Neural cell (in vitro differentiated cells): ENCODE measurements around the gene EPC2. TPM values are rescaled to one million over a fixed set of nuclear protein-coding genes. Genes with fewer than 3 reads are reported as not detected.

Experiments
- H2AFZ ChIP-seq: fragments of 200-600, 300-800 bp; sonication (generic), shearing (Covaris generic); 2 replicates; pipeline ENCODE4 v1.6.0; 2014; ENCODE audit warnings: low read depth, mild to moderate bottlenecking, antibody characterized with exemption, low read length, moderate library complexity
- H3F3A ChIP-seq: fragments of 200-600 bp; shearing (Covaris generic); 2 replicates; pipeline ENCODE4 v1.6.1; 2016; ENCODE audit warnings: mild to moderate bottlenecking, moderate library complexity, mixed read lengths, antibody characterized with exemption, low read length; ENCODE audit not compliant: insufficient read depth, poor library complexity, severe bottlenecking
- H3K27ac ChIP-seq: fragments of 200-600, 300-800 bp; sonication (generic), shearing (Covaris generic); 2 replicates; pipeline ENCODE4 v1.5.1; 2014; ENCODE audit warnings: mild to moderate bottlenecking, low read length, moderate library complexity
- H3K27me3 ChIP-seq: fragments of 300-800, 200-600 bp; sonication (generic), shearing (Covaris generic); 2 replicates; pipeline ENCODE4 v1.6.0; 2014; ENCODE audit warnings: mild to moderate bottlenecking, low read depth, low read length, moderate library complexity; ENCODE audit not compliant: insufficient read depth
- H3K36me3 ChIP-seq: fragments of 300-800, 200-600 bp; sonication (generic), shearing (Covaris generic); 2 replicates; pipeline ENCODE4 v1.5.1; 2014; ENCODE audit warnings: mild to moderate bottlenecking, antibody characterized with exemption, low read length, moderate library complexity; ENCODE audit not compliant: insufficient read depth
- H3K4me2 ChIP-seq: fragments of 300-800, 200-600 bp; sonication (generic), shearing (Covaris generic); 2 replicates; pipeline ENCODE4 v1.6.0; 2014; ENCODE audit warnings: mild to moderate bottlenecking, low read length
- H3K4me3 ChIP-seq: fragments of 300-800, 200-600 bp; sonication (generic), shearing (Covaris generic); 2 replicates; pipeline ENCODE4 v1.5.1; 2014; ENCODE audit warnings: mild to moderate bottlenecking, low read length, moderate library complexity
- H3K79me2 ChIP-seq: fragments of 200-600 bp; shearing (Covaris generic); replicated peaks from 2 replicates; pipeline ENCODE4 v1.6.0; 2014; ENCODE audit warnings: mild to moderate bottlenecking, low read length, moderate library complexity; ENCODE audit not compliant: insufficient read depth
- H3K9ac ChIP-seq: fragments of 300-800, 200-600 bp; sonication (generic), shearing (Covaris generic); 2 replicates; pipeline ENCODE4 v1.6.1; 2016; ENCODE audit warnings: mild to moderate bottlenecking, low read length, mixed read lengths
- H3K9me2 ChIP-seq: fragments of 200-600 bp; shearing (Covaris generic); 2 replicates; pipeline ENCODE4 v1.6.1; 2016; ENCODE audit warnings: mild to moderate bottlenecking, low read length, mixed read lengths; ENCODE audit not compliant: insufficient read depth
- H3K9me3 ChIP-seq: fragments of 200-600, 300-800 bp; sonication (generic), shearing (Covaris generic); 2 replicates; pipeline ENCODE4 v1.6.1; 2016; ENCODE audit warnings: mild to moderate bottlenecking, mixed run types, low read length, moderate library complexity, mixed read lengths
- H4K20me1 ChIP-seq: fragments of 200-600 bp; shearing (Covaris generic); 2 replicates; pipeline ENCODE4 v1.6.1; 2016; ENCODE audit warnings: mild to moderate bottlenecking, mixed run types; ENCODE audit not compliant: insufficient read depth
- CTCF ChIP-seq: fragments of 450-650 bp; IDR thresholded peaks from 2 replicates; pipeline ENCODE4 v1.5.1; 2014; ENCODE audit warnings: antibody characterized with exemption, mild to moderate bottlenecking, moderate library complexity; ENCODE audit not compliant: poor library complexity, severe bottlenecking
- EP300 ChIP-seq: fragments of 450-650 bp; conservative IDR thresholded peaks from 2 replicates; pipeline ENCODE4 v1.6.1; 2014; ENCODE audit warnings: antibody characterized with exemption, mild to moderate bottlenecking, moderate library complexity; ENCODE audit not compliant: poor library complexity, severe bottlenecking
- EZH2 ChIP-seq: fragments of 200-600, 300-800 bp; shearing (Covaris generic), sonication (generic); IDR thresholded peaks from 2 replicates; pipeline ENCODE4 v1.6.1; 2014; ENCODE audit warnings: antibody characterized with exemption, low read length, borderline replicate concordance, mild to moderate bottlenecking; ENCODE audit not compliant: insufficient read depth, poor library complexity, severe bottlenecking
- MXI1 ChIP-seq: fragments of 450-650 bp; conservative IDR thresholded peaks from 2 replicates; pipeline ENCODE4 v1.6.1; 2014; ENCODE audit warnings: antibody characterized with exemption, mild to moderate bottlenecking; ENCODE audit not compliant: poor library complexity, severe bottlenecking
- POLR2AphosphoS5 ChIP-seq: IDR thresholded peaks from 2 replicates; pipeline ENCODE4 v1.6.1; 2012
- RAD21 ChIP-seq: fragments of 450-650 bp; conservative IDR thresholded peaks from 2 replicates; pipeline ENCODE4 v1.6.1; 2014; ENCODE audit warnings: antibody characterized with exemption, mild to moderate bottlenecking, moderate library complexity
- REST ChIP-seq: IDR thresholded peaks from 2 replicates; pipeline ENCODE4 v1.6.1; 2012; ENCODE audit warnings: borderline replicate concordance
- SMC3 ChIP-seq: fragments of 450-650 bp; conservative IDR thresholded peaks from 2 replicates; pipeline ENCODE4 v1.6.1; 2014; ENCODE audit warnings: antibody characterized with exemption, mild to moderate bottlenecking, moderate library complexity; ENCODE audit not compliant: poor library complexity
- TAF1 ChIP-seq: IDR thresholded peaks from 2 replicates; pipeline ENCODE4 v1.6.1; 2012; ENCODE audit warnings: low read depth
- polyA plus RNA-seq: library from polyadenylated mRNA; depleted of rRNA; stranded (reverse); fragments of >200 nt; gene quantifications from 2 replicates; pipeline ENCODE4 v1.2.3, GENCODE V29; 2014

The EPC2 gene
- polyA plus RNA-seq, 1 donor from 2014 or later, result 43.9 TPM

GRCh38 chr2:148802448-148803220, 158.1 kb downstream of the EPC2 start:
- H3F3A ChIP-seq, result no peaks in the 10 kb centered on the region
- no peaks in the 10 kb centered on the region for H4K20me1 ChIP-seq
- no peak for TF ChIP-seq CTCF
- no peak for TF ChIP-seq EP300
- no peak for TF ChIP-seq TAF1
- TF ChIP-seq MXI1, result no peak
- TF ChIP-seq EZH2, result no peak
- TF ChIP-seq SMC3, result no peak
- no peak overlapping the region for H2AFZ ChIP-seq
- no peaks in the 10 kb centered on the region for H3K27me3 ChIP-seq
- H3K9me2 ChIP-seq, result no peaks in the 10 kb centered on the region
- no peak overlapping the region for H3K27ac ChIP-seq
- H3K9ac ChIP-seq, result no peak overlapping the region
- no peaks in the 10 kb centered on the region for H3K9me3 ChIP-seq
- no peaks in the 10 kb centered on the region for H3K79me2 ChIP-seq
- no peak overlapping the region for H3K4me3 ChIP-seq
- H3K36me3 ChIP-seq, result no peaks in the 10 kb centered on the region
- H3K4me2 ChIP-seq, result no peak overlapping the region

- H3K27ac ChIP-seq, result no peak overlapping the region
- H3K4me3 ChIP-seq, result no peak overlapping the region
- H3F3A ChIP-seq, result no peaks in the 10 kb centered on the region
- no peak overlapping the region for H3K4me2 ChIP-seq
- no peaks in the 10 kb centered on the region for H3K27me3 ChIP-seq
- H3K79me2 ChIP-seq, result no peaks in the 10 kb centered on the region
- H2AFZ ChIP-seq, result no peak overlapping the region
- no peak for TF ChIP-seq REST
- TF ChIP-seq MXI1, result no peak
- no peak for TF ChIP-seq EP300
- TF ChIP-seq SMC3, result no peak
- TF ChIP-seq EZH2, result no peak
- no peak for TF ChIP-seq RAD21
- TF ChIP-seq CTCF, result no peak
- TF ChIP-seq TAF1, result no peak
- TF ChIP-seq POLR2AphosphoS5, result no peak
- H3K36me3 ChIP-seq, result no peaks in the 10 kb centered on the region
- H3K9me3 ChIP-seq, result no peaks in the 10 kb centered on the region
- H3K9me2 ChIP-seq, result no peaks in the 10 kb centered on the region
- no peaks in the 10 kb centered on the region for H4K20me1 ChIP-seq
- no peak overlapping the region for H3K9ac ChIP-seq
These were observed 165.5 kb downstream of the EPC2 start for GRCh38 chr2:148810081-148810480.
